ENCODE results near the gene FNDC3B.

FNDC3B gene

DNA sequence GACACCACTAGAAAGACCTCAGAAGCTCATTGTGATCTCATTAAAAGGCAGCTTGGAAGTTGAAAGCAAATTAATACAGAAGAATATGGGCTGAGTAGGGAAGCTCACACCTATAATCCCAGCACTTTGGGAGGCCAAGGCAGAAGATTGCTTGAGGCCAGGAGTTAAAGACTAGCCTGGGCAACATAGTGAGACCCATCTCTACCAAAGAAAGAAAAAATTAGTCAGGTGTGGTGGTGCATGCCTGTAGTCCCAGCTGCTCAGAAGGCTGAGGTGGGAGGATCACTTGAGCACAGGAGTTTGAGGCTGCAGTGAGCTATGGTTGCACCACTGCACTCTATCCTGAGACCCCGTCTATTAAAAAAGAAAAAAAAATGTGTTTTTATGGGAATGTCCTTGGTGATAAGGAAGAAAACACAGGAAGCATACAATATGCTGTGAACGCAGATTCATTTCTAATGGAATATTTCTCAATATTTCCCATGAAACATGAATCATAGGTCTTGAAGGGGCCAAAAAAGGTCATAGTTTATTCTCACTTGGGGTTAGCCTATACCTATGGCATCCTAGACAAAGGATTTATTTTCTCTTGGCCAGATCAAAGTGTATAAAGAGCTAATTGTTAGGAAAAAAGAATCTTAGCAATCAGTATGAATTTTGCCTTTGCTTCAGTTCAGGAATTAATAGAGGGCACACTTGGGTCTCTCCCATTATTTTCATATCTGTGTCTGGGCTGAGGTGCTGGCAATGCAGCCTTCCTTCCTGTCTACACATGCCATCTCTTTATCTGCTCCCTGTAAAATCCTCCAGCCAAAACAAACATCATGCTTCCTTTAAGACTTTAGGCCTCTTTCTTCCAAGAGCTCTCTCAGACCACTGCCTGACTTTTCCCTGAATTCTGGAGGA is 98.2 kb downstream of the FNDC3B start:
- no peak for DNase-seq (ENCODE audit: low read depth)
- TF ChIP-seq, protein P1, sequence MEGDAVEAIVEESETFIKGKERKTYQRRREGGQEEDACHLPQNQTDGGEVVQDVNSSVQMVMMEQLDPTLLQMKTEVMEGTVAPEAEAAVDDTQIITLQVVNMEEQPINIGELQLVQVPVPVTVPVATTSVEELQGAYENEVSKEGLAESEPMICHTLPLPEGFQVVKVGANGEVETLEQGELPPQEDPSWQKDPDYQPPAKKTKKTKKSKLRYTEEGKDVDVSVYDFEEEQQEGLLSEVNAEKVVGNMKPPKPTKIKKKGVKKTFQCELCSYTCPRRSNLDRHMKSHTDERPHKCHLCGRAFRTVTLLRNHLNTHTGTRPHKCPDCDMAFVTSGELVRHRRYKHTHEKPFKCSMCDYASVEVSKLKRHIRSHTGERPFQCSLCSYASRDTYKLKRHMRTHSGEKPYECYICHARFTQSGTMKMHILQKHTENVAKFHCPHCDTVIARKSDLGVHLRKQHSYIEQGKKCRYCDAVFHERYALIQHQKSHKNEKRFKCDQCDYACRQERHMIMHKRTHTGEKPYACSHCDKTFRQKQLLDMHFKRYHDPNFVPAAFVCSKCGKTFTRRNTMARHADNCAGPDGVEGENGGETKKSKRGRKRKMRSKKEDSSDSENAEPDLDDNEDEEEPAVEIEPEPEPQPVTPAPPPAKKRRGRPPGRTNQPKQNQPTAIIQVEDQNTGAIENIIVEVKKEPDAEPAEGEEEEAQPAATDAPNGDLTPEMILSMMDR (conservative IDR thresholded peaks at IDR 0.05; ENCODE audit: control insufficient read depth, insufficient read depth, low read depth, low read length), result no peak
- no peak overlapping the region for H3K4me3 ChIP-seq (ENCODE audit: control insufficient read depth, low read depth, low read length)

DNA sequence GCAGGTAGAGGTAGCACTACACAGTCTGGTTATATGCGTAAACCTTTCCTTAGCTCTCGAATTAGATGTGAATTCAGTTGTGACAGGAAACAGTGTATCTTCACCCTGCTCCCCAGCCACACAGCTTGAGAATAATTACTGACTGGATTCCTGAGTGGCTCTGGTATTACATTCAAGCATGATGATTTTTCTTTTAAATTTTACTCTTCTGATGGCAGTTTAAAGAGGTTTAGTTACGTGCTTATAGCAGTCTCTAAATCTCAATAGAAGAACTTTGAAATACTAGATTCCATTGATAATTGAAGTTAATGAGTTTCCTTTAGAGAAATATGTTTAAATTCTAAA is 98.8 kb downstream of the FNDC3B start:
- no peak overlapping the region for H3K4me3 ChIP-seq (ENCODE audit: control insufficient read depth, low read depth, low read length)
- DNase-seq (ENCODE audit: low read depth), result no peak
- TF ChIP-seq, protein P1 (conservative IDR thresholded peaks at IDR 0.05; ENCODE audit: control insufficient read depth, insufficient read depth, low read depth, low read length), result no peak

DNA sequence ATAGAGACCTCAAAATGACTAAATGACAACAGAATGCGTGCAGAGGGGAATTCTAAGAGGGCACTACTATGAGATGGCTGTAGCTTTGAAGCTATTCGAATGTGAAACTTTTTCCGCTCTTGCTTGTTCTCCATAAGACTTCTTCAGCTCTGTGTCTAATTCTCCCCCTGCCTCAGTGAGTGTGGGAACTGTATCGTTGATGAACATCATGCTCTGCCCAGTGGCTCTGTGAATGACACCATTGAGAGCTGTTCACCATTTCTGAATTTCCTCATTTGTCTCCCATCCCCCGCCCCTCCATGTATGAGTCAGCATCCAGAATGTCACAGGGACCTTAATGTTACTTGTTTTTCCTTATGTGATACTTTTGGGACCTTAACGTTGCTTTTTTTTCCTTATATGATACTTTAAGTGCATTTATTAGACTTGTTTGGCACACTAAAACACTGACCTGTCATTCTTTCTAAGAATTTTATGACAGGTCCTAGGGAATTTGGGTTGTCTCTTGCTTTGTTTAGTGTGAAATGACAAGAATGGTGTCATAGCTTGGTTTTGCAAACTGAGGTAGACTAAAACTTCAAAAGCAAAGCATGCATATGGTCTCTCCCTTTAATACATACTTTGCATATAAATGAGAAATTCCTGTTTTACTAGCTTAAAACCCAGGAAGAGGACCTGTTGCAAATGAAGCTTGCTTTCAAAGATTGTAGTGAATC is 99.6 kb downstream of the FNDC3B start:
- TF ChIP-seq, protein P1 (conservative IDR thresholded peaks at IDR 0.05; ENCODE audit: control insufficient read depth, insufficient read depth, low read depth, low read length), result no peak
- DNase-seq (ENCODE audit: low read depth), result peak; percentile 61
- no peak overlapping the region for H3K4me3 ChIP-seq (ENCODE audit: control insufficient read depth, low read depth, low read length)

DNA sequence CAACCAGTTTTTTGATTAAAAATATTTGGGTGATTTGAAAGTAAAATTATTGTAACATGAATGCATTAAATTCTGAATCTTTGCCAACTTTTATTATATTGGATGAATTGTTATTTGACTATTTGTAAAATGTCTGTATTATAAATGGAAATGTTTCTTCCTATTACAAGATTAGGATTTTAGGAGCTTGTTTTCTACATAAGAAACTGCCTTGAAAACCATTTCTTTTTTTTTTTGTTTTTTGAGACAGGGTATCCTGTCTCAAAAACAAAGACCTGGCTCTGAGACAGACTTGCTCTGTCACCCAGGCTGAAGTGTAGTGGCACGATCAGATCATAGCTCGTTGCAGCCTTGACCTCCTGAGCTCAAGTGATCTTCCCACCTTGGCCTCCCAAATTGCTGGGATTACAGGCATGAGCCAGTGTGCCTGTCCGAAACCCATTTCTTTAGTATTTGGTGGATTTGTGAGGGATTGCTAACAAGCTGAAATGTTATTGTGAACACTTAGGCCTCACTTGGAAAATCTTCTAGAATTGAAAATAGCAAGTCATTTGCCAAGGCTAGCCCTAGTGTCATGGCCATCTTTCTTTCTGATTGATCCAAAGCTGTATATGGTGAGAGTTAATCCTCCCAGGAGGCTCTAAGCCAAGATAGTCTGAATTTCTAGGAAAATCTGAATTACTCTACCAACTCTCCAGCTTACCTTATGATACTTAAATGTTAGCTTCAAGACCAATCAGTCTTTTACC is 100.3 kb downstream of the FNDC3B start:
- no peak overlapping the region for H3K4me3 ChIP-seq (ENCODE audit: control insufficient read depth, low read depth, low read length)
- DNase-seq (ENCODE audit: low read depth), result no peak
- TF ChIP-seq, protein P1 (conservative IDR thresholded peaks at IDR 0.05; ENCODE audit: control insufficient read depth, insufficient read depth, low read depth, low read length), result no peak

DNA sequence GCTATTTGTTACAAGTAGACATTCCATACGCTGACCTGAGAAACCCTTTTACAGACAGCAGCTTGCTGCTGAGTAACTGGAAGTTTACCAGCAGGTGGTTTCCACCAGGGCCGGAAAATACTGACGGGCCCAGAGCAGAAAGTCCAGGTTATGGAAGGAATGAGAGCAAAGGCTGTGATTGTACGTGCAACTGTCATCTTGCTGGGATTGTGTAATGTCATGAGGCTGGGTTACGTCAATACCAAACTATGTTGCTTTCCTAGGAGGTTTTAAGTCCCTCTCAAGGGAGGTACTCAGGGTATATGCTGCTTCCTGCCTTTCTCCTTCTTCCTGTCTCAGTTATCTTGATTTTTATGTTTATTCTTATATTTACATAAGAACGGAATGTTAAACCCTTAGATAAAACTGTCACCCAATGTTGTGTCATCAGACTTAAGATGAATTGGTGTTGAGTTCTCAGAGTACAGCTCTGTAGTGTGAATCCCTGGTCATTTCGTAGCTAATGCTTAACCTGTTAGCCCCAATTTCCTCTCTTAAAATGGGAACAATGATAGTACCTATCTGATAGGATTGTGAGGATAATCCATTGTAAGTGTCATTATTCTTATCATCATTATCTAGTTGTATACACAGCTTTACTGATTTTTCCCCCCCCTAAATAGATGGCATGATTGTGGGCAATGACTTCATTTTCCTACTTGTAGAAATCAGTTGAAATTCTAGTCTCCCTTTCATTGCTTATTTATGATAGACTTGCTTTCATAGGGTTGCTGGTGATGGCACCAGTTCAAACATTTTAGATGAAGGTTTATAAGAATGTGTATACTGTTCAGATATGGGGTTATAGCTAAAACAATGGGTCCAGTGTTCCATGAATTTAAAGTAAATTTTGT is 101.4 kb downstream of the FNDC3B start:
- peak; percentile 90 for DNase-seq (ENCODE audit: low read depth)
- TF ChIP-seq, protein P1 (conservative IDR thresholded peaks at IDR 0.05; ENCODE audit: control insufficient read depth, insufficient read depth, low read depth, low read length), result no peak
- no peak overlapping the region for H3K4me3 ChIP-seq (ENCODE audit: control insufficient read depth, low read depth, low read length)

Data from fibroblast of mammary gland (primary cell).